IgD-negative memory B cell (primary cell): ENCODE measurements around the gene SPDYE16. TPM values are rescaled to one million over a fixed set of nuclear protein-coding genes. Genes with fewer than 3 reads are reported as not detected.
"Not testable (repeated sequence)": the region's sequence is repeated elsewhere in the genome, so short reads cannot be mapped to it uniquely, and the experiment has no call there.

Experiments used
- H3K27ac Mint-ChIP-seq, 3 donors: one replicate each; pipeline ENCODE4 v1.8.0; 2020 to 2022; ENCODE audit warnings: mild to moderate bottlenecking in 3 of 3, mixed read lengths in 3 of 3, moderate library complexity in 1 of 3
- H3K27me3 Mint-ChIP-seq: one replicate; pipeline ENCODE4 v1.8.0; 2021; ENCODE audit warnings: mixed read lengths
- H3K36me3 Mint-ChIP-seq: one replicate; pipeline ENCODE4 v1.8.0; 2020; ENCODE audit warnings: mild to moderate bottlenecking, mixed read lengths
- H3K4me1 Mint-ChIP-seq, 3 donors: one replicate each; pipeline ENCODE4 v1.8.0; 2020 to 2022; ENCODE audit warnings: mixed read lengths in 3 of 3, mild to moderate bottlenecking in 1 of 3
- H3K4me3 Mint-ChIP-seq, 4 donors: one replicate each; pipeline ENCODE4 v1.8.0; 2020 to 2022; ENCODE audit warnings: mild to moderate bottlenecking in 4 of 4, mixed read lengths in 4 of 4, moderate library complexity in 3 of 4
- H3K9me3 Mint-ChIP-seq, 3 donors: one replicate each; pipeline ENCODE4 v1.8.0; 2020 to 2021; ENCODE audit warnings: mixed read lengths in 3 of 3, mild to moderate bottlenecking in 1 of 3
- polyA plus RNA-seq: library from polyadenylated mRNA; unstranded; fragments of 300-500 nt; fragmentation: Illumina TruSeq; gene quantifications from one replicate; pipeline ENCODE4 v1.2.3, GENCODE V29; 2021

SPDYE16 gene
- polyA plus RNA-seq, 1 donor from 2014 or later: 0.11 TPM

DNA sequence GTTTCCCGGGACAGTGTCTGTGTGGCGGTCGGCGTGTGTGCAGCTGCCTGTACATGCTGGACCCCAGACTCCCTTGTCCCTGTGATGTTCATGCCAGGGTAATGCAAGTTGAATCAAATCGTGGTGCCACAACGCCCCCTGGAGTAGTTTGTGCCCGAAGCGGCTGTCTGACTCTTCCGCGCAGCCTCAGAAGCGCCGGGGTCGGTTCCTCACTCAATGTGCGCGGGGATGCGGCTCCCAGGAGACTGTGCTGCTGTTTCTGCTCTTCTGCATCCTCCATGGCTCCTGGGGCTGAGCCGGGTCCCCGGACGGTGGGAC, 43.2 kb downstream of the SPDYE16 start:
- not testable (repeated sequence) for H3K27ac Mint-ChIP-seq, H3K4me1 Mint-ChIP-seq, H3K9me3 Mint-ChIP-seq, H3K36me3 Mint-ChIP-seq, H3K27me3 Mint-ChIP-seq, H3K4me3 Mint-ChIP-seq

DNA sequence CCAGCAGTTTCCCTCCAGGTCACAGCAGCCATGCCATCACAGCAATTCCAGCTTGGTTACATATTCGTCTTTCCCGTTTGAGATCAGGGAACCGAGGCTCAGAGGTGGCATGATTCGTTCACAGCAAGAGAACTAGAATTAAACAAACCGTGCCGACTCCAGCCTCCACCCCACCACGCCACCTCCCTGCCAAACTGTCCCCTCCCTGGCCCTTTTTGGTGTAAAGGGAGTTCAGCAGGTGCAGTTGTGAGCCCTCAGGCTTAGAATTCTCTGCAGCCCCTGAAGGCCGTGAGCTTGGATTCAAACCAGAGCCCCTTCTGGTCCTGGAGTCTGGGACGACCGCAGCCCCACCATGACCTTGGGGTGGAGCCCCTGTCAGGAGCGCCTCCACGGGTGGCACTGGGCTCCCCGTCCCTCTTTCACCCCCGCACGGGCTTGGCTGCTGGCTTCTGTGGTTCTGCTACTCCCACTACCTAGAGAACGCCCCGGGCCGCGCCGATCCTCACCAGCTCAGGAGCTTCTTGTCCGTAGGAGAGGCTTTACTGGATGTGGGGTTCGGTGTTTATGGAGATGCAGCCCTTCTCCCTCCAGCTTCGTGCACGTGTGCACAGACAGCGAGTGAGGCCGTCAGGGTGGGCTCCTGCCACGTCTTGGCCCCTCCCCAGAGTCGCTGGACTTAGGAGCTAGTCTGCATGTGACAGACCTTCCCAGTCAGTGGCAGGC, 43.7 kb downstream of the SPDYE16 start:
- H3K36me3 Mint-ChIP-seq, H3K4me1 Mint-ChIP-seq, H3K4me3 Mint-ChIP-seq, H3K9me3 Mint-ChIP-seq, H3K27ac Mint-ChIP-seq, H3K27me3 Mint-ChIP-seq: not testable (repeated sequence)

DNA sequence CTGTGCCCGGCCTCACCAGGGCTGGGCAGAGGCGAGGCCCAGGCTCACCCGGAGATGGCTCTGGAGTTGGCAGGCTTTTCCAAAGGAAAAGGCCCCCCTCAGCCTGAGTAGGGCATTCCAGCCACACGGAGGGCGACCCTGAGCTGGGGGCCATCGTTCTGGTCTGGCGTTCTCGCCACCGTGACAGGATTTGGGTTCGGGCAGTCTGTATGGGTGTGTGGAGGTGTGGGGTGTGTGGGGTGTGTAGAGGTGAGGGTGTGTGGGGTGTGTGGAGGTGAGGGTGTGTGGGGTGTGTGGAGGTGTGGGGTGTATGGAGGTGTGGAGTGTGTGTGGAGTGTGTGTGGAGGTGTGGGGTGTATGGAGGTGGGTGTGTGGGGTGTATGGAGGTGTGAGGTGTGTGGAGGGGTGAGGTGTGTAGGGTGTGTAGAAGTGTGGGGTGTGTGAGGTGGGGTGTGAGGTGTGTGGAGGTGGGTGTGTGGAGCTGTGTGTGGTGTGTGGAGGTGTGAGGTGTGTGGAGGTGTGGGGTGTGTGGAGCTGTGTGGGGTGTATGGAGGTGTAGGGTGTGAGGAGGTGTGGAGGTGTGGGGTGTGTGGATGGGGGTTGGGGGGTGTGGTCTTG, 44.4 kb downstream of the SPDYE16 start:
- not testable (repeated sequence) for H3K4me1 Mint-ChIP-seq, H3K27me3 Mint-ChIP-seq, H3K36me3 Mint-ChIP-seq, H3K9me3 Mint-ChIP-seq, H3K4me3 Mint-ChIP-seq, H3K27ac Mint-ChIP-seq

DNA sequence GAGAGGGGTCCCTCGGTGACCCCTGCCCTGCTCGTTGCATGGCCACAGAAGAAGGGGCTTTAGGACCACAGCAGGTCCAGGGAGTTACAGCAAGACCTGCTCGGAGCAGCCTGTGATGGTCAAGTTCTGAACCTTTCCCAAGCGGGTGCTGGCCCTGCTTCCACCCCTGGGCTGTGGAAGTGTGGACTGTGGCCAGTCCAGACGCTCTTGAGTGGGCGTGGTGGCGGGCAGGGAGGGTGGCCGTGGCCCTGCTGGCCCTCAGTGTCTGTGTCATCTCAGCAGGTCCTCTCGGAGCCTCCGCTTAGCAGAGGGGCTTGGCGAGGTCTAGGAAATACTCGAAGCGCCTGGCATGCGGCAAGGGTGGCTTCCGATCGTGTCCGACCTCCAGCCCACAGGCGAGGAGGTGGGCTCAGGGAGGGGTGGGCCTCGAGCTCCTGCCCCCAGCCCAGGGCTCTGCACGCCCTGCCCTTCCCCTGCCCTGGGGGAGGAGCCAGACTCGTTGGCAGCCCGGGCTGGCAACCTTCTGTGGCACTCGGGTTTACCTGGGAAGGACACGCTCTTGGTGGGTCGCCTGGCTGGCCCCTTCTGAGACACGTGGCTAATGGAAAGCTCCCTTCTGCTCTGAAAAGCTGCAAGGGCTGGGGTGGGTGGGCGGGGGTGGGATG, 45.0 kb downstream of the SPDYE16 start:
- H3K9me3 Mint-ChIP-seq, H3K36me3 Mint-ChIP-seq, H3K4me1 Mint-ChIP-seq, H3K4me3 Mint-ChIP-seq, H3K27ac Mint-ChIP-seq, H3K27me3 Mint-ChIP-seq: not testable (repeated sequence)

DNA sequence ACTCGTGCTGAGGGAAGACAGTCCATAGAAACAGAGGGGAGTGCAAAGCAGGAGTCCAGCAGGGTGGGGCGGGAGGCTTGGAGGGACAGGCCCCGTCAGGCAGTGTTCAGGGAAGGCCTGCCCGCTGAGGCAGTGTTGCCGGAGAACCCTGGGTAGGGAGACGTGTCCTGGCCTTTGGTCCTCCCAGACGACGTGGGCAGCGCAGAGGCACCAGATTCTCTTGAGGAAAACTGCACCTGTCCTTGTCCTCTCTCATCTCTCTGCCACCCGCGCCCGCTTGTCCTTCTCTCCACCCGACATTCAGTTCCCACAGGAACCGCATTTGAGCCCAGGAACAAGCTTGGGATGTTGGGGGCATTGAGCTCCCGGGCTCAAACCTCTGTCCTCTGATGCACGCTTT, 47.4 kb downstream of the SPDYE16 start:
- H3K4me3 Mint-ChIP-seq, H3K27me3 Mint-ChIP-seq, H3K36me3 Mint-ChIP-seq, H3K4me1 Mint-ChIP-seq, H3K9me3 Mint-ChIP-seq, H3K27ac Mint-ChIP-seq: not testable (repeated sequence)

DNA sequence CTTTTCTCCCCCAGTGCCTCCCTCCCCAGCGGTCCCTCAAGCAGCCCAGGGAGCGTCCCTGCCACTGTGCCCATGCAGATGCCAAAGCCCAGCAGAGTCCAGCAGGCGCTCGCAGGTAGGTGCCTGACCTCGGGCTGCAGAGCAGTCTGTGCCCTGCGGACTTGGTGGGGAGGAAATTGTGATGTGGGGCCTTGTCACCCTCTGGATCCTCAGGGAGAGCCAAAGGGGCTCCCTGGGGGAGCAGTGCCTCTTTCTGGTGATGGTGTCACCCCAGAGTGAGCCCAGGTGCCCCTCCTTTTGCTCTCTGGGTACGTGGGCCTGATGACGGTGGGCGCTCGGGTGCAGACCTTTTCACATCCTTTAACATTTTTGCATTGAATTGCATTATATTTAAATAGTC, 51.0 kb downstream of the SPDYE16 start:
- H3K27me3 Mint-ChIP-seq, H3K4me3 Mint-ChIP-seq, H3K36me3 Mint-ChIP-seq, H3K4me1 Mint-ChIP-seq, H3K9me3 Mint-ChIP-seq, H3K27ac Mint-ChIP-seq: not testable (repeated sequence)

DNA sequence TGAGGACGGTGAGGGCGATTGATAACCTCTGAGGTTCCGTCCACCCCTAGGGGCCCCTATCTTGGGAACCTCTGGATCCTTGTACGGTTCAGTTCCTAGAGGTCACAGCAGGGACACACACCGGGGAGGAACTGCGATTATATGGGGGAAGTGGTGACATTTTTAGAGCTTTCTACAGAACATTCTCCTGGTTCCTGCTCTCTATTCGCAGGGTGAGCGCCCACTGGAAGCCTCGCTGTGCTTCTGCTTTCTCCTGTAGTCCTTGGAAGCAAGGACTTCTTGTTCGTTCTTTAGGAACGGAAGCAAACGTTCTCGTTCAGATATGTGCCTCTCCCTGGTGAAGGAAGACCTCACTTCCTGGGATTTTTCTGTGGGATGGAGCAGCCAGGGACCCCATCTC, 55.1 kb downstream of the SPDYE16 start:
- not testable (repeated sequence) for H3K4me1 Mint-ChIP-seq, H3K36me3 Mint-ChIP-seq, H3K27me3 Mint-ChIP-seq, H3K4me3 Mint-ChIP-seq, H3K9me3 Mint-ChIP-seq, H3K27ac Mint-ChIP-seq

DNA sequence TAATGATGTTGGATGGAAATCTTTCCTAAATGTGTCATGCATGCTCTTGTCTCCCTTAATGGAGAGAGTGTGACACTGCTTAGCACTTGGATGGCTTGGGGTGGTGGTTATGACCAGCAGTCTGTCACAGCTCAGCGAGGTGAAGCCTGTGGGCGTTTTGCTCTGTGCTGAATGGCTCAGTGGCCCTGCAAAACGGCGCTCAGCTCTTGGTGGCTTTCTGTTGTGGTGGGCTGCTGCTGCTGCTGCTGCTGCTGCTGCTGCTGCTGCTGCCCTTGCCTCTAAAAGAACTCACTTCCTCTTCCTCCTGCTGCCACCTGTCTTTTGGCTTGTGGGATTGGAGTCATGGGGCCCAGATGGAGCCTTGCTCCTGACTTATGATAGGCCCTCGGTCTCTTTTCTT, 56.5 kb downstream of the SPDYE16 start:
- H3K9me3 Mint-ChIP-seq, H3K4me1 Mint-ChIP-seq, H3K27me3 Mint-ChIP-seq, H3K36me3 Mint-ChIP-seq: not testable (repeated sequence)
- Mint-ChIP-seq H3K4me3 (peak overlapping the region in 3 of 4 donors; percentile 3 to 67 (median 56)), H3K27ac (peak overlapping the region in 2 of 3 donors; percentile 43 to 89)

DNA sequence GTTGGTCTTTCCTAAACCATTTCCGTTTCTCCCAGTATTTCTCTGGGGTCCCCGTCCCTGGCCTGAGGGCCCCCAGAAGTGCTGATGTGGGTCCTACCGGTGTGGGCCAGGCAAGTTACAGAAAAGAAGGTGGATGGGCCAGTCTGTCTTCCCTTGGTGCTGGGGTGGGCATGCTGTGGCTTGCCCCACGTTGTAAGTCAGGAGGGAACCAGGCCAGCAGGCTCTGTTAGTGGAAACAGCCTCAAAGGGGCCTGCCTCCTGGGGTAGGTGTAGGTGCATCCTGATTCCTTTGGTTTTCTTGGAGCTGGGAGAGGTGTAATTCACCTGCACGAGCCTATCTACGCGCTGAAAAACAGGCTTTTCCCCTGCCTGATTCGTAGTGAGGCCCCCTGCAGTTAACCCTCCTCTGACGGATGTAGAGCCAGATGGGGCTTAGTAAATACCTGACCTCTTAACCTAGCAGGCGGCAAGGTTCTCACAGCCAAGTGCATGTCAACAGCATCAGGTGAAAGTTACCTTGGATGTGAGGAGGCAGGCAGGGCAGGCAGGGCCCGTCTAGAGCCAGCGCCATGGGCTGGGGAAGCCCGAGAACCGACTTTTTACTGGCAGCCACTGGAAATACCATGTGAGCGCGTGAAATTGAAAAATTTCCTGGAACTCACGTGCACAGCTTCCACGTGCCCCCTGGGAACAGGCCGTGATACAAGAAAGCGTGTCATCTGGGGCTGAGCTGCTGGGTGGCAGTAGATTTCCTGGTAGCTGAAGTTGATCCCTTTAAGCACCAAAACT, 57.1 kb downstream of the SPDYE16 start:
- H3K27me3 Mint-ChIP-seq, H3K9me3 Mint-ChIP-seq, H3K36me3 Mint-ChIP-seq, H3K4me1 Mint-ChIP-seq: not testable (repeated sequence)
- Mint-ChIP-seq H3K4me3 (peak overlapping the region in 1 of 4 donors; percentile 3), H3K27ac (peak overlapping the region in 1 of 3 donors; percentile 43)

DNA sequence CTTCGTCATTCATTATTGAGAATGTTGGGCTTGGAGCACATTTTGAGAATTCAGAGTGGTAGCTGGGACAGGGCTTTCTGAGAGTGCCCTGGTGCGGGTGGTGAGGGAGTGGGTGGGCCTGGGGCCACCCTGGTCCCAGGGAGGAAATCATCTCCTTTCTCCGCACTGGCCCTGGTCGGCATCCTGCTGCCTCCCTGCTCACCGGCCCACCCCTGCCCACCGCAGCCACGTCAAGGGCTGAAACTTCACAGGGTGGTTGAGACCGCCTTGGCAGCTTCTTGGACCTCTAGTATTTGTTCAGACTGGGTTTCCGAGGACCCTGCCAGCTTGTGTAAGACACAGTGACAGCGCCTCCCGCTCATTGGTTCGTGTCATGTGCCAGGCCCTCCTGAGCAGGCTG, 58.6 kb downstream of the SPDYE16 start:
- not testable (repeated sequence) for H3K4me1 Mint-ChIP-seq, H3K4me3 Mint-ChIP-seq, H3K36me3 Mint-ChIP-seq, H3K27ac Mint-ChIP-seq, H3K9me3 Mint-ChIP-seq, H3K27me3 Mint-ChIP-seq

DNA sequence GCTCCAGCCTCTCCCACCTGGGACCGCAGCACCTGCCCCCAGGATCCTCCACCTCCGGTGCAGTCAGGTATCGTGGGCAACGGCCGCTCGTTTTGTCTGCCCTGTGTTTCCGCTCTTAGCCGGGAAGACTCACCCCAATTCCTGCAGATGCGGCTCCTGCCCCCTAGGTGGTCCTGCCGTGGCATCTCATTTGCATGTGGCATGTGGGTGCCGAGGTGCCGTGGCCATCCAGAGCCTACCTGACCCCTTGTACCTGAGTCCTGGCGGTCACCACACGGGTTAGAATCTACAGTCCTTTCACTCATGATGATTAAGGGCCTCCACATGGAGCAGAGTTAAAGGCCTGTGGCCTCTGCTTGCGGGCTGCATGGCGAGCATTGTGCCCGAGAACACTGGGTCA, 60.0 kb downstream of the SPDYE16 start:
- H3K27me3 Mint-ChIP-seq, H3K27ac Mint-ChIP-seq: not testable (repeated sequence)

DNA sequence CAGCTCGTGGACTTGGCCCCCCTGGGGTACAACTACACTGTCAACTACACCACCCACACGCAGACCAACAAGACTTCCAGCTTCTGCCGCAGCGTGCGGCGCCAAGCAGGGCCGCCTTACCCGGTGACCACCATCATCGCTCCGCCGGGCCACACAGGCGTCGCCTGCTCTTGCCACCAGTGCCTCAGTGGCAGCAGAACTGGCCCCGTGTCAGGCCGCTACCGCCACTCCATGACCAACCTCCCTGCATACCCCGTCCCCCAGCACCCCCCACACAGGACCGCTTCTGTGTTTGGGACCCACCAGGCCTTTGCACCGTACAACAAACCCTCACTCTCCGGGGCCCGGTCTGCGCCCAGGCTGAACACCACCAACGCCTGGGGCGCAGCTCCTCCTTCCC, 60.4 kb downstream of the SPDYE16 start:
- not testable (repeated sequence) for H3K36me3 Mint-ChIP-seq, H3K4me1 Mint-ChIP-seq, H3K4me3 Mint-ChIP-seq, H3K27me3 Mint-ChIP-seq, H3K27ac Mint-ChIP-seq, H3K9me3 Mint-ChIP-seq

More for the DNA sequence above, 60.0 kb downstream of the SPDYE16 start:
- not testable (repeated sequence) for H3K4me1 Mint-ChIP-seq, H3K36me3 Mint-ChIP-seq, H3K9me3 Mint-ChIP-seq
- H3K4me3 Mint-ChIP-seq: peak overlapping the region in 1 of 4 donors; percentile 17

Other genes starting within 250 kb of the SPDYE16 start
- 76.4 TPM for gene HSPB1, start 240.6 kb downstream of the SPDYE16 start, polyA plus RNA-seq
- 3.5 TPM for gene YWHAG, start 184.3 kb downstream of the SPDYE16 start, polyA plus RNA-seq
- not detected for gene SSC4D, start 133.6 kb downstream of the SPDYE16 start, polyA plus RNA-seq
- 4.1 TPM for gene ZP3, start 118.3 kb downstream of the SPDYE16 start, polyA plus RNA-seq
- 19.9 TPM for gene DTX2, start 81.6 kb downstream of the SPDYE16 start, polyA plus RNA-seq
- not detected for gene UPK3B, start 32.7 kb downstream of the SPDYE16 start, polyA plus RNA-seq
- gene POMZP3, start 84.0 kb upstream of the SPDYE16 start, polyA plus RNA-seq: 11.1 TPM